DMS153 (cell line): ENCODE results near the gene DYDC1.
A peak's percentile ranks its signal among the peaks of the same experiment; 100 is the strongest.
"Not testable (repeated sequence)": the region's sequence is repeated elsewhere in the genome, so short reads cannot be mapped to it uniquely, and the experiment has no call there.

Source experiments
- DNase-seq: peaks from one replicate; lab custom pipeline; 2025; lab: John Stamatoyannopoulos, UW

DYDC1 gene

DNA sequence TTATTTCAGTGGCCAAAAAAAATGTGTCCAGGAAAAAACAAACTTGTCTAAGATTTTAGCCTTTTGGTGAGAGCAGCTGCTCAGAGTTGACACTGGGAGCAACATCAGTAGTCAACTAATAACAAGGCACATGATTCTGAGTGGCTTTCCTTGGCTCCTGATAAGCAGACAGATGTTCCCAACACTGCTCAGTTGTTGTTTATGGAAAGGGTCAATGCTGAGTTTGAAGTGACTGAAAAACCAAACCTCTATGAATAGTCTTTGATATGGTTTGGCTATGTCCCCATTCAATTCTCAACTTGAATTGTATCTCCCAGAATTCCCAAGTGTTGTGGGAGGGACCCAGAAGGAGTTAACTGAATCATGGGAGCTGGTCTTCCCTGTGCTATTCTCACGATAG, 12.3 kb downstream of the DYDC1 start:
- no peak for DNase-seq

GRCh38 chr10:80333983-80334382, 22.6 kb downstream of the DYDC1 start:
- no peak for DNase-seq

- no peak for DNase-seq
These were observed 31.6 kb downstream of the DYDC1 start for GRCh38 chr10:80324891-80325364.

DNA sequence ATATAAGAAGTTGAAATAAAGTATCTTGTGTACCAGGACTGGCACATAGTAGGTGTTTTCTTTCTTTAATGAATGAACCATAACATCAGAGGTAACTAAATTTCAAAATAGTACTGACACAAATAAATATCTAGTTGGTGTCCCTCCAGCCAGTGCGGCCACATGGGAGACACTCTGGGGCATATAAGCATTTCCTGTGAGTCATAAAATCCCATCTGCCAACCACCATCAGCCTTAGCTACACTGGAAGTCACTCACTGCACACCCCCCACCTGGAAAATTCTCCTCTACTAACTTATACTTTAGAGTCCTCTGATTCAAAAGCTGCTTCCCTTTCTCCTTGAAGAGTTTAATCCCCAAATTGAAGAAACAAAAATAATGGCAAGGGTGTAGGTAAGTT, 32.5 kb downstream of the DYDC1 start:
- DNase-seq: peak; percentile 2

DNA sequence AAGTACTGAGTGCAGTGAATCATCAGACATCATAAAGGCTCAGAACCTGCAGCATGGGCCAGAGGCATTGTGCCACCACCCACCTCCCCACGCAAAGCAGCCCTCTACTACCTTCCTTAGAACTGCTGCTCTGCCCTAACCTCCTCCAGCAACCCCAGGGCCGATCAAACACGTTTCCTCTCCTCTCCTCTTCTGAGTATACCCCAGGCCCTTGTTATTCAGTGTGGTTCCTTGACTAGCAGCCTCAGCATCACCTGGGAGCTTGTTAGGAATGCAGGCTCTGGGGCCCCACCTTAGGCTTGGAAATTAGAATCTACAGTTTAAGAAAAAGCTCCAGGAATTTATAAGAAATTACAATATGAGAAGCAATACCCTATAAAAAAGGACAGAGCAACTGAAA, 33.2 kb downstream of the DYDC1 start:
- no peak for DNase-seq

DNA sequence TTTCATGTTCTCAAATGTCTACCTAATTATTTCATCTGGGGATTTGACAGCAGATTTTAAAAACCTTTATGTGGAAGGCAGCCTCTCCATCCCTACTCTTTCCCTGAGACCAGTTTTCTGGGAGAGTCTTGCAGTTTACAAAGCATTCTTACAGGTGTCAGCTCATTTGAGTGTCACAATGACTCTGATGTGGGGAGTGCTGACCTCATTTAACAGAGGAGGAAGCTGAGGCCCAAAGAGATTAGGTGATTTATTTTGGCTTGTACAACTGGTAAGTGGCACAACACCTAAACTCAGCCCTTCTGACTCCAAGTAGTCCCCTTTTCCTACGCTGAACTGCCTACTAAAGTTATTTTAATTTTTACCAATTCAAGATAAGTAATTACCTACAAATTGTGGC, 33.8 kb downstream of the DYDC1 start:
- no peak for DNase-seq

DNA sequence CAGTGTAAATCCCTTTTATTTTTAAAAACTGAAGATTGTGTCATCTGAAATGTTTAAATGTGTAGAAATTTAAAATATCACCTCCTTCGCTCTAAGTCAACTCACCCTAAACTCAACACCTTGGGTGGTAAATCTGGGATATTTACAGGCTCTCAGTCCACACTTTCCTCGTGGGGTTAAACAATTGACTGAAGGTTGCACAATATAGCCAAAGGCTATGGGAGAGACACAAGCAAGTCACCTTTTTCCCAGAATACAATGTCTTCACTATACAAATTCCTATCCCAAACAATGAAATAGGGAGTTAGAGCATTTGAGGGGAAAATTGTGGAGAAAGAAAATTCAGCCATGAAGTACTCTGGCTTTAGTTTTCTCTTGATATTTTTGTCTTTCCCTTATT, 34.4 kb downstream of the DYDC1 start:
- DNase-seq: no peak

GRCh38 chr10:80321183-80321582, 35.4 kb downstream of the DYDC1 start:
- no peak for DNase-seq

- DNase-seq: no peak
These were observed 36.2 kb downstream of the DYDC1 start for GRCh38 chr10:80320377-80320776.

- DNase-seq: peak; percentile 3
These were observed 36.7 kb downstream of the DYDC1 start for GRCh38 chr10:80319725-80320290.

- DNase-seq: no peak
These were observed 37.2 kb downstream of the DYDC1 start for GRCh38 chr10:80319318-80319717.

- DNase-seq: no peak
These were observed 37.8 kb downstream of the DYDC1 start for GRCh38 chr10:80318742-80319141.

DNA sequence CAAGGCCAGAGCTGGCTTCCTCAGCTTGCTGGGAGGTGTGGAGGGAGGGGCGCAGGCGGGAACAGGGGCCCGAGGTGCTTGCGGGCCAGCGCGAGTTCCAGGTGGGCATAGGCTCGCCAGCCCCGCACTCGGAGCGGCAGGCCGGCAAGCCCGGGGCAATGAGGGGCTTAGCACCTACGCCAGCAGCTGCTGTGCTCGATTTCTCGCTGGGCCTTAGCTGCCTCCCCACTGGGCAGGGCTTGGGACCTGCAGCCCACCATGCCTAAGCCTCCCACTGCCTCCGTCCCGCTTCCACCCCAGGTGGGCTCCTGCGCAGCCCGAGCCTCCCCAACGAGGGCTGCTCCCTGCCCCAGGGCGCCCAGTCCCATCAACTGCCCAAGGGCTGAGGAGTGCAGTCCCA, 41.2 kb downstream of the DYDC1 start:
- DNase-seq: no peak

GRCh38 chr10:80313523-80313922, 43.0 kb downstream of the DYDC1 start:
- no peak for DNase-seq

DNA sequence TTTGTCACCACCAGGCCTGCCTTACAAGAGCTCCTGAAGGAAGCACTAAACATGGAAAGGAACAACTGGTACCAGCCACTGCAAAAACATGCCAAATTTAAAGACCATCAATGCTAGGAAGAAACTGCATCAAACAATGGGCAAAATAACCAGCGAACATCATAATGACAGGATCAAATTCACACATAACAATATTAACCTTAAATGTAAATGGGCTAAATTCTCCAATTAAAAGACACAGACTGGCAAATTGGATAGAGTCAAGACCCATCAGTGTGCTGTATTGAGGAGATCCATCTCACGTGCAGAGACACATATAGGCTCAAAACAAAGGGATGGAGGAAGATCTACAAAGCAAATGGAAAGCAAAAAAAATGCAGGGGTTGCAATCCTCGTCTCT, 50.6 kb downstream of the DYDC1 start:
- DNase-seq: not testable (repeated sequence)

DNA sequence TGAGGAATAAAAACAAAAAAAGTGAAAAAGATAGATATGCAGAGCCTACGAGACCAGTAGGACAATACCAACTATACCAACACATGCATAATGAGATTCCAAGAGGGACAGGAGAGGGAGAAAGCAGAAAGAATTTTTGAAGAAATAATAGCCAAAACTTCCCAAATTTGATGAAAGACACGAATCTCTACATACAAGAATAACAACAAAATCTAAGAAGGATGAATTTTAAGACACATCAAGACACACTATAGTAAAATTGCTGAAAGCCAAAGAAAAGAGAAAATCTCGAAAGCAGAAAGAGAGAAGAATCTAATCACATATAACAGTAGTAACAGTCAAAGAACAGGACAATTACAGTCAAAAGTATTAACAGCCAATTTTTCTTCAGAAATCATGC, 59.6 kb downstream of the DYDC1 start:
- no peak for DNase-seq

DNA sequence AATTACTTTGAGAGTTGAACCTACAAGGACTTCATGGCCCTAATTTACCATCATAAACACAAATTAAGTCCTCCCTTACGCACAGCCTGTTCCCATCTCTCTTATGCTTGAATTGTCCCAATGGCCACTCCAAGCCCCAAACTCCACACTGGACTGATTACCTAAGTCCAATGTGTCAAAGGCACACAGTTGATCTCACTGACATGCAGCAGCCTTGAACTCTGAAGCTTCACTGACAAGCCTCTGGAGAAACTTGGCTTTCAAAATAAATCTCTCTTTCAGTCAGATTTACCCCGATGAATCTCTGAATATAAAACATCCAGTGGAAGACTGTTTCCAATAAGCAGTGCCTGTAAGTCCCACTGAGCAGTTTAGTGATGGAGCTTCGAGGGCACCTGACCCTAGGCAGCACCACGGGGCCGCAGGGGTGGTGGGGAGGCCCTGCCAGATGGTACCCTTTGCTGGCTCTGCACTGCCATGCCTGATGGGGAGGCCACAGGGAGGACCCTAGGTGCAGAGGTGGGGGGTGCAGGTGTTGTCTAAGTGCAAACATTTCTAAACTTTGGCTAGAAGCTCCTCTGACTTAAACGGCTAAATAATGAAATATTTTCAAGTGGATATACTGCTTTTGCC, 63.8 kb downstream of the DYDC1 start:
- DNase-seq: no peak

DNA sequence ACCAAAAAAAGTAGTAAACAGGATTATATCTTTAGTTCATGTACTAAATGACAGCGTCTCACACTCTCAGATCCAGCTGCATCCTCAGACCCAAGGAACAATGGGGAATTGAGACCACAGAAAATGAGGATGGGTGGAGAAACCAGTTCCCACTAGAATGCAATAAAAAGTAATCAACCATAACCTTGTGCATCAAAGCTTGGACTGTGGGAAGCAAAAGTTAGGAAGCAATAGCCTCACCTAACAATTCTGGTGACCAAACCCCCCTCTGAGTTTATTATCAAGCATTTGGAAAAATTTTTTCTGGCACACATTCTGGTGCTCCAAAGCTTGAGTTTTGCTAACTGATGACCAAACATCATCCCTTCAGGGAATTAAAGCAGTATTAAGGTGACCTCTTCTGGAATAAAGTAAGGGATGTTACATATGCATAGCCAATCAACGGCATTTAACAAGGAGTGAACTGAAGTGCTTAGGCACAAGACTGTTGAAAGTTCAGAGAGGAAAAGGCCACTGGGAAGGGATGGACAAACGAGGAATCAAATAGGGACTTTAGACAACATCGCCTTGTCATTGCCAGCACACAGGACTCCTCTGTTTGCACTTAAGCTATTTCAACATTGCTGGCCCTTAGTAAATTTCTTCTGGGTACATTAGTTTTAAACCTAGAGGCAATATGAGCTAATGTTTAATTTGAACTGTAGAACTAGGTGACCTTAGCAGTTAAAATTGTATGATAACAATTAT, 65.9 kb downstream of the DYDC1 start:
- DNase-seq: no peak

DNA sequence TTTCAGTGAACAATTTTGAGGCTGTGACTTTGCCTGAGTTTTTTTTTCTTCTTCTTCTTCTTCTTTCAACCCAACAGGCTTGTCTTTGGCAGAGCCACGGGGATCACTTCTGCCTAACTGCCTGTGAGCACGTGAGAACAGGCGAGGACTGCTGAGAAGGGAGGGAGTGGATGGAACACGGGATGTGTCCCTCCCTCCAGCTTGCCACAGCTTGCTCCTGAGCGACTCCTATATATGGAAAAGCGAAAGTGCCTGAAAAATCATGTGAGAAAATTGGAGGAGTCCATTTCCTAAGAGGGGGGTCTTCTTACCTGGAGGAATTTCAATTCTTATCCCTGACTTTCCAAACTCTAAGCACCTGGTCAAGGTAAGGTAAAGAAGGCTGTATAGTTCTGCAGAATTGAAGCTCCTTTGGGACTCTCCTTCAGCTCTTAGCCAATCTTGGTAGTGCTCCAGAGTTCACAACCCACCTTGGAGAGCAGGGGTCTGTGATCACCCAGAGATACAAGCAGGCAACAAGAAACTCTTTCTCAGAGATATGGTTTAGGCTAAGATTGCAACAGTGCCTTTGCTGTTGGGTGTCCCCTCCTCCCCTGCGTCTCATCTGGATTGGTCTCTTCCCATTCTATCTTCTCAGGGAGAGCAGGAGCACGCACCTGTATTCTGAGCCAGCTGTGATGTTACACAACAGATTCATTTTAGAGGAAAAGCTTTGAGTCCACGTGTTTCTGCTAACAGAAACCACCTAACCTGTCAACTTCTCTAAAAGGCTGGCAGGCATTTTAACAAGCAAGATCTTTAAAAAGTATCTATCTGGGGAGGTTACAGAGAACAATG, 66.9 kb downstream of the DYDC1 start, which contains the start of gene MAT1A:
Gene MAT1A (minus strand): TSS at position 208 of the 837 bp plus-strand sequence. CDS start 235 bp downstream, outside the sequence.
- peak; percentile 65 for DNase-seq

- no peak for DNase-seq
These were observed 67.7 kb downstream of the DYDC1 start for GRCh38 chr10:80288849-80289248.
